ENCODE results near the gene THSD7A.

DNA sequence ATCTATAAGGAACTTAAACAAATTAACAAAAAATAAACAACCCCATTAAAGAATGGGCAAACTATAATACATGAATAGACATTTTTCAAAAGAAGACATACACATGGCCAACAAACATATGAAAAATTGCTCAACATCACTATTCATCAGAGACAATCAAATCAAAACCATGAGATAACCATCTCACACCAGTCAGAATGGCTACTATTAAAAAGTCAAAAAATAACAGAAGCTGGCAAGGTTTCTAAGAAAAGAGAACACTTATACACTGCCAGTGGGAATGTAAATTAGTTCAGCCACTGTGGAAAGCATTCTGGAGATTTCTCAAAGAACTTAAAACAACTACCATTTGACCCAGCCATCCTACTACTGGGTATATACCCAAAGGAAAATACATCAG, 280.5 kb downstream of the THSD7A start:
- TF ChIP-seq, protein P1, sequence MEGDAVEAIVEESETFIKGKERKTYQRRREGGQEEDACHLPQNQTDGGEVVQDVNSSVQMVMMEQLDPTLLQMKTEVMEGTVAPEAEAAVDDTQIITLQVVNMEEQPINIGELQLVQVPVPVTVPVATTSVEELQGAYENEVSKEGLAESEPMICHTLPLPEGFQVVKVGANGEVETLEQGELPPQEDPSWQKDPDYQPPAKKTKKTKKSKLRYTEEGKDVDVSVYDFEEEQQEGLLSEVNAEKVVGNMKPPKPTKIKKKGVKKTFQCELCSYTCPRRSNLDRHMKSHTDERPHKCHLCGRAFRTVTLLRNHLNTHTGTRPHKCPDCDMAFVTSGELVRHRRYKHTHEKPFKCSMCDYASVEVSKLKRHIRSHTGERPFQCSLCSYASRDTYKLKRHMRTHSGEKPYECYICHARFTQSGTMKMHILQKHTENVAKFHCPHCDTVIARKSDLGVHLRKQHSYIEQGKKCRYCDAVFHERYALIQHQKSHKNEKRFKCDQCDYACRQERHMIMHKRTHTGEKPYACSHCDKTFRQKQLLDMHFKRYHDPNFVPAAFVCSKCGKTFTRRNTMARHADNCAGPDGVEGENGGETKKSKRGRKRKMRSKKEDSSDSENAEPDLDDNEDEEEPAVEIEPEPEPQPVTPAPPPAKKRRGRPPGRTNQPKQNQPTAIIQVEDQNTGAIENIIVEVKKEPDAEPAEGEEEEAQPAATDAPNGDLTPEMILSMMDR (optimal IDR thresholded peaks at IDR 0.05 in 1 of 3, IDR thresholded peaks at IDR 0.05 in 1 of 3, conservative IDR thresholded peaks at IDR 0.05 in 1 of 3; ENCODE audit: extremely low read depth in 1 of 3, insufficient read depth in 2 of 3, low read length in 3 of 3), result no peak
- no peak for TF ChIP-seq EZH2 (IDR thresholded peaks at IDR 0.05; ENCODE audit: low read length)

Measured in keratinocyte (primary cell).